H9 (cell line): ENCODE results near the gene OLFM1. TPM values are rescaled to one million over a fixed set of nuclear protein-coding genes. Genes with fewer than 3 reads are reported as not detected.

Source experiments
- DNase-seq: peaks from one replicate; pipeline ENCODE4 v3.0.0-alpha.2; 2017
- H2AFZ ChIP-seq: one replicate; pipeline ENCODE4 v1.6.1; 2013; ENCODE audit warnings: mild to moderate bottlenecking, low read length, control low read depth, moderate library complexity
- H2AK5ac ChIP-seq: 2 replicates; pipeline ENCODE4 v1.6.1; 2013; ENCODE audit warnings: low read length, control low read depth, mixed read lengths; ENCODE audit not compliant: insufficient read length
- H2BK120ac ChIP-seq: one replicate; pipeline ENCODE4 v1.6.1; 2013; ENCODE audit warnings: low read depth, mild to moderate bottlenecking, low read length, control low read depth, inconsistent platforms; ENCODE audit not compliant: poor library complexity, severe bottlenecking
- H2BK12ac ChIP-seq: 2 replicates; pipeline ENCODE4 v1.6.1; 2013; ENCODE audit warnings: low read length, control low read depth, mixed read lengths, low read depth; ENCODE audit not compliant: insufficient read length
- H2BK15ac ChIP-seq: 2 replicates; pipeline ENCODE4 v1.6.1; 2013; ENCODE audit warnings: low read depth, low read length, control low read depth
- H2BK20ac ChIP-seq: one replicate; pipeline ENCODE4 v1.6.1; 2013; ENCODE audit warnings: low read depth, mild to moderate bottlenecking, low read length, control low read depth, inconsistent platforms; ENCODE audit not compliant: poor library complexity, severe bottlenecking
- H2BK5ac ChIP-seq: 2 replicates; pipeline ENCODE4 v1.6.1; 2013; ENCODE audit warnings: low read length, control low read depth, mixed read lengths; ENCODE audit not compliant: insufficient read length
- H3K14ac ChIP-seq: 2 replicates; pipeline ENCODE4 v1.6.1; 2013; ENCODE audit warnings: low read length, control low read depth; ENCODE audit not compliant: insufficient read depth
- H3K18ac ChIP-seq: 2 replicates; pipeline ENCODE4 v1.6.1; 2013; ENCODE audit warnings: low read depth, mild to moderate bottlenecking, mixed read lengths, low read length, control low read depth; ENCODE audit not compliant: insufficient read length
- H3K23ac ChIP-seq: 2 replicates; pipeline ENCODE4 v1.6.1; 2013; ENCODE audit warnings: low read length, control low read depth, mixed read lengths, low read depth; ENCODE audit not compliant: insufficient read length
- H3K23me2 ChIP-seq: 2 replicates; pipeline ENCODE4 v1.6.1; 2013; ENCODE audit warnings: low read depth, mild to moderate bottlenecking, mixed read lengths, low read length, control low read depth; ENCODE audit not compliant: insufficient read length, poor library complexity, severe bottlenecking
- H3K27ac ChIP-seq: 2 replicates; pipeline ENCODE4 v1.5.1; 2013; ENCODE audit warnings: low read length, control low read depth, mixed read lengths, low read depth; ENCODE audit not compliant: insufficient read length
- H3K27me3 ChIP-seq: 2 replicates; pipeline ENCODE4 v1.6.1; 2013; ENCODE audit warnings: low read length, control low read depth, inconsistent platforms; ENCODE audit not compliant: insufficient read depth
- H3K4ac ChIP-seq: 2 replicates; pipeline ENCODE4 v1.6.1; 2013; ENCODE audit warnings: low read depth, mild to moderate bottlenecking, control low read depth, inconsistent platforms, low read length, moderate library complexity
- H3K4me1 ChIP-seq: 2 replicates; pipeline ENCODE4 v1.6.1; 2013; ENCODE audit warnings: low read length, control low read depth, inconsistent platforms; ENCODE audit not compliant: insufficient read depth
- H3K4me2 ChIP-seq: 2 replicates; pipeline ENCODE4 v1.6.1; 2013; ENCODE audit warnings: low read length, control low read depth, mixed read lengths; ENCODE audit not compliant: insufficient read length, insufficient read depth
- H3K56ac ChIP-seq: 2 replicates; pipeline ENCODE4 v1.6.1; 2013; ENCODE audit warnings: low read depth, mild to moderate bottlenecking, mixed read lengths, low read length, control low read depth; ENCODE audit not compliant: insufficient read length
- H3K79me1 ChIP-seq: 2 replicates; pipeline ENCODE4 v1.6.1; 2013; ENCODE audit warnings: low read depth, mild to moderate bottlenecking, moderate library complexity, low read length, control low read depth, inconsistent platforms; ENCODE audit not compliant: insufficient read depth, poor library complexity, severe bottlenecking
- H3K79me2 ChIP-seq: 2 replicates; pipeline ENCODE4 v1.6.1; 2013; ENCODE audit warnings: low read length, control low read depth, inconsistent platforms; ENCODE audit not compliant: insufficient read depth
- H3K9ac ChIP-seq: 2 replicates; pipeline ENCODE4 v1.6.1; 2013; ENCODE audit warnings: low read length, control low read depth, mixed read lengths; ENCODE audit not compliant: insufficient read length; ENCODE audit errors: extremely low read depth
- H3K9me3 ChIP-seq: one replicate; pipeline ENCODE4 v1.6.1; 2013; ENCODE audit warnings: low read depth, low read length, inconsistent platforms; ENCODE audit not compliant: control insufficient read depth
- H3T11ph ChIP-seq: one replicate; pipeline ENCODE4 v1.6.1; 2013; ENCODE audit warnings: mild to moderate bottlenecking, low read length, control low read depth, inconsistent platforms
- H4K20me1 ChIP-seq: one replicate; pipeline ENCODE4 v1.6.1; 2013; ENCODE audit not compliant: control insufficient read depth, insufficient read length, insufficient read depth
- H4K5ac ChIP-seq: 2 replicates; pipeline ENCODE4 v1.6.1; 2013; ENCODE audit warnings: low read depth, mild to moderate bottlenecking, mixed read lengths, low read length, control low read depth; ENCODE audit not compliant: insufficient read length
- H4K8ac ChIP-seq: replicated peaks from 2 replicates; pipeline ENCODE4 v1.6.1; 2013; ENCODE audit warnings: low read length, control low read depth, mixed read lengths, low read depth; ENCODE audit not compliant: insufficient read length
- H4K91ac ChIP-seq: 2 replicates; pipeline ENCODE4 v1.6.1; 2013; ENCODE audit warnings: low read depth, mild to moderate bottlenecking, moderate library complexity, mixed read lengths, low read length, control low read depth; ENCODE audit not compliant: insufficient read length
- H3K27ac Mint-ChIP-seq, 3 experiments: 2 replicates in 2 of 3; 3 replicates in 1 of 3; pipeline ENCODE4 v1.8.0; 2020 to 2021; ENCODE audit warnings: mixed read lengths in 3 of 3, mild to moderate bottlenecking in 1 of 3, moderate library complexity in 1 of 3
- H3K27me3 Mint-ChIP-seq: 2 replicates; pipeline ENCODE4 v1.8.0; 2021; ENCODE audit warnings: low read depth, mild to moderate bottlenecking, moderate library complexity, mixed read lengths
- H3K36me3 Mint-ChIP-seq, 3 experiments: 2 replicates in 2 of 3; 3 replicates in 1 of 3; pipeline ENCODE4 v1.8.0; 2020 to 2021; ENCODE audit warnings: low read depth in 3 of 3, mixed read lengths in 3 of 3; ENCODE audit not compliant: insufficient read depth in 1 of 3
- H3K4me1 Mint-ChIP-seq, 2 experiments: 2 replicates each; pipeline ENCODE4 v1.8.0; 2020; ENCODE audit warnings: mixed read lengths in 2 of 2
- H3K4me3 Mint-ChIP-seq, 2 experiments: 2 replicates in 1 of 2; 3 replicates in 1 of 2; pipeline ENCODE4 v1.8.0; 2020 to 2021; ENCODE audit warnings: mild to moderate bottlenecking in 2 of 2, mixed read lengths in 2 of 2, moderate library complexity in 1 of 2
- H3K9me3 Mint-ChIP-seq, 2 experiments: 2 replicates in 1 of 2; 3 replicates in 1 of 2; pipeline ENCODE4 v1.8.0; 2020; ENCODE audit warnings: mild to moderate bottlenecking in 2 of 2, mixed read lengths in 2 of 2, moderate library complexity in 1 of 2
- WGBS: extraction: QIAGEN DNeasy Blood & Tissue Kit; methylation state at CpG from one replicate; pipeline ENCODE4 v1.1.7; 2013; ENCODE audit warnings: missing lambda C conversion rate, low lambda C conversion rate, mixed read lengths; ENCODE audit not compliant: insufficient read length; ENCODE audit errors: extremely low coverage; 5-methylcytosine and 5-hydroxymethylcytosine counted together
- total RNA-seq: library from RNA; stranded (reverse); gene quantifications from 2 replicates; pipeline ENCODE4 v1.2.1, GENCODE V29; 2021
- TF ChIP-seq, protein P1 (sequence below): fragments of 200-600 bp; sonication (generic); conservative IDR thresholded peaks from 3 replicates; pipeline ENCODE4 v1.8.0; 2021; ENCODE audit warnings: antibody characterized with exemption, mild to moderate bottlenecking

OLFM1 gene
- total RNA-seq, 1 experiment from 2014 or later, result 34.1 TPM

DNA sequence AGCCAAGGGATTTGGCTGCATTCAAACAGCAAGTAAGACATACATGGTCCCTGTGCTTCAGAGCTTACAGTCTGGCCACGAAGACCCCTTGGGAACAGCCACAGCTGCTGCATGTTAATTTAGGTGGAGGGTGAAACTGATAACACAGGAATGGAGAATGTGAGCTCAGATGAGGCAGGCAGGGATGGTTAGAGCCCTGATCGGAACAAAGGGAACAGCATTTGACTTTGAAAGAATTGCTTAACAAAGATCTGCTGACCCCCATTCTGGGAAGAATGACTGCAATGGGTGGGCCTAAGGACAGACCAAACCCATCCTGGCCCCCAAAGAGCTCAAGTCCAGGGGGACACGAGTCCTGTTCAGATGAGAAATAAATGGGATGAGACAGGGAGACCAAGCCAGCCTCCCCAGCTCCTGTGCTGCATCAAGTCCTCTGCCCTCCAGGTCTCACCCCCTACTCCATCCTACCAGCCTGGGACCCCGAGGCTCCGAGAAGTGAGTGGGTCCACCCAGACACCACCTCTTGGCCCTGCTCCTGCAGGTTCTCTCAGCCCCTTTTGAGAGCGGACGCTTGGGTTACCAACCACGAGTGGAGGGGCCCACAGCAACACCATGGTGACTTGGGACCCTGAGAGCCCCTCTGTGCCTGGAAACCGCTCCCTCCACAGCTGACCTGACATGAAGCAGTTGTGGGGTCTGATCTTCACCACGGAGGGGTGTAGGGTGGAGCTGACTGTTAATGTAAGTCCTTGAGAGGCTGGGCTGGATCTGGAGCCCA lies 50.8 kb downstream of the OLFM1 start:
- H3K27ac ChIP-seq, result no peak overlapping the region
- peaks cover 14% of the 10 kb centered on the region for H3K27me3 Mint-ChIP-seq
- no peak overlapping the region for H3K18ac ChIP-seq
- H3K4me1 ChIP-seq, result no peaks in the 10 kb centered on the region
- no peak overlapping the region for H2BK12ac ChIP-seq
- no peak overlapping the region for H3K4ac ChIP-seq
- H4K5ac ChIP-seq, result no peak overlapping the region
- H3K9ac ChIP-seq, result no peak overlapping the region
- H4K20me1 ChIP-seq, result peaks cover 2% of the 10 kb centered on the region
- no peaks in the 10 kb centered on the region for H3K79me1 ChIP-seq
- no peak overlapping the region for H2BK15ac ChIP-seq
- no peak overlapping the region for H3K27ac Mint-ChIP-seq
- no peaks in the 10 kb centered on the region for H3K27me3 ChIP-seq
- H3K36me3 Mint-ChIP-seq, result peaks cover 8 to 11% (median 11%) of the 10 kb centered on the region in 3 experiments; a peak in 5 of 7 replicates
- no peak overlapping the region for H3K4me2 ChIP-seq
- DNase-seq, result no peak
- no peak overlapping the region for H3K56ac ChIP-seq
- no peak overlapping the region for H2BK5ac ChIP-seq
- H3K4me3 Mint-ChIP-seq, result no peak overlapping the region
- no peak overlapping the region for H2AFZ ChIP-seq
- H2BK20ac ChIP-seq, result no peak overlapping the region
- no peak overlapping the region for H3T11ph ChIP-seq
- no peak overlapping the region for H2AK5ac ChIP-seq
- H2BK120ac ChIP-seq, result no peak overlapping the region
- TF ChIP-seq, protein P1, sequence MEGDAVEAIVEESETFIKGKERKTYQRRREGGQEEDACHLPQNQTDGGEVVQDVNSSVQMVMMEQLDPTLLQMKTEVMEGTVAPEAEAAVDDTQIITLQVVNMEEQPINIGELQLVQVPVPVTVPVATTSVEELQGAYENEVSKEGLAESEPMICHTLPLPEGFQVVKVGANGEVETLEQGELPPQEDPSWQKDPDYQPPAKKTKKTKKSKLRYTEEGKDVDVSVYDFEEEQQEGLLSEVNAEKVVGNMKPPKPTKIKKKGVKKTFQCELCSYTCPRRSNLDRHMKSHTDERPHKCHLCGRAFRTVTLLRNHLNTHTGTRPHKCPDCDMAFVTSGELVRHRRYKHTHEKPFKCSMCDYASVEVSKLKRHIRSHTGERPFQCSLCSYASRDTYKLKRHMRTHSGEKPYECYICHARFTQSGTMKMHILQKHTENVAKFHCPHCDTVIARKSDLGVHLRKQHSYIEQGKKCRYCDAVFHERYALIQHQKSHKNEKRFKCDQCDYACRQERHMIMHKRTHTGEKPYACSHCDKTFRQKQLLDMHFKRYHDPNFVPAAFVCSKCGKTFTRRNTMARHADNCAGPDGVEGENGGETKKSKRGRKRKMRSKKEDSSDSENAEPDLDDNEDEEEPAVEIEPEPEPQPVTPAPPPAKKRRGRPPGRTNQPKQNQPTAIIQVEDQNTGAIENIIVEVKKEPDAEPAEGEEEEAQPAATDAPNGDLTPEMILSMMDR, result no peak
- WGBS, result no CpG with 5 or more reads among the region's 10 CpGs
- no peak overlapping the region for H4K91ac ChIP-seq
- H3K4me1 Mint-ChIP-seq, result peaks cover 14 to 16% of the 10 kb centered on the region in 2 experiments
- H3K23me2 ChIP-seq, result peaks cover 2% of the 10 kb centered on the region
- no peaks in the 10 kb centered on the region for H3K79me2 ChIP-seq
- H3K14ac ChIP-seq, result no peak overlapping the region
- no peak overlapping the region for H4K8ac ChIP-seq
- no peaks in the 10 kb centered on the region for H3K9me3 ChIP-seq
- H3K9me3 Mint-ChIP-seq, result peaks cover 11 to 16% of the 10 kb centered on the region in 2 experiments
- H3K23ac ChIP-seq, result no peak overlapping the region
